Erythroblast (primary cell): Measurements from ENCODE around the gene KIF25.

Experiments used
- GATA1 ChIP-seq: IDR thresholded peaks from 2 replicates; pipeline ENCODE4 v1.6.1; 2011; ENCODE audit warnings: low read depth, mild to moderate bottlenecking, control low read depth, low read length, moderate library complexity
- POLR2A ChIP-seq: IDR thresholded peaks from 2 replicates; pipeline ENCODE4 v1.6.1; 2011; ENCODE audit warnings: mild to moderate bottlenecking, low read length

GRCh38 chr6:167966540-167966905 is 30.9 kb upstream of the KIF25 start:
- TF ChIP-seq POLR2A (no peak), GATA1 (no peak)
